HUDEP-2 (cell line): ENCODE data around the gene TENM3.

Source experiments
- DNase-seq, 76 experiments: peaks; one replicate each; lab custom pipeline; 2025; ENCODE audit not compliant: unreplicated experiment in 76 of 76; lab: John Stamatoyannopoulos, UW

TENM3 gene

GRCh38 chr4:182324282-182324681 is 81.1 kb downstream of the TENM3 start:
- DNase-seq = no peak

DNA sequence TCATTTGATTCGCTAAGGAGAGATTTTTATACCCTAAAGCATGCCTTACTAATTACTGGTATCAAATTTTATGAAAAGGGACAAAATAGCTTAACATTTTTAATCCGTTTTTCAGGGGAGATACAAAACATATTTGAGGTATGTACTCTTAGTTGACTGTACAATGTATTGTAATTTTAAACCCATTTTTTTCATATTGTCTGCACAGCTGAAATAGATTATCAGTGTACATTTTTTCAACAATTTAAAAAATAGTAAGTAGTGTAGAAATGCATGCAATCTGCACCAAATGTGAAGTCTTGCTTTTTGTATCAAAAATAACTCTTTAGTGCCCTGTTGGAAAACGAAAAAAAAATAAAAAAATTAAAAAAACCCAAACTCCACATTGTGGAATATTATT is 82.2 kb downstream of the TENM3 start:
- DNase-seq = no peak

DNA sequence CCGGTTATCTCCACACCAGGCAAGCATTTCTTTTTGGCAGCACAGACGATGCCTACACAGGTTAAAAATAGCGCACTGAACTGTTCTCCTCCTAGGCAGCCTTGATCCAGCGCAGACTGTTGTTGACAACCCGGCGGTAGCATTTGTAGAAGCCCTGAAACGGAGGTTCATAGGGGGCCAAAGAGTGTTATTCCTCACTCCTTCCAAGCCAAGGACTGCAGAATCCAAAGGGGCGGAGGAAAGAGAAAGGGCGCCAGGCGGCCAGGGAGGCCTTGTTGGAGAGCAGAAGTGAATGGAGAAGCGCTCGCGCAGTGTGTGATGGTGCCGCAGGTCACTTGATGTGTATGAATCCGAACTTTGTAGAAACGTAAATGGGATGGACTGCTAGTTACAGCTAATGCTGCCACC is 82.7 kb downstream of the TENM3 start:
- no peak for DNase-seq

DNA sequence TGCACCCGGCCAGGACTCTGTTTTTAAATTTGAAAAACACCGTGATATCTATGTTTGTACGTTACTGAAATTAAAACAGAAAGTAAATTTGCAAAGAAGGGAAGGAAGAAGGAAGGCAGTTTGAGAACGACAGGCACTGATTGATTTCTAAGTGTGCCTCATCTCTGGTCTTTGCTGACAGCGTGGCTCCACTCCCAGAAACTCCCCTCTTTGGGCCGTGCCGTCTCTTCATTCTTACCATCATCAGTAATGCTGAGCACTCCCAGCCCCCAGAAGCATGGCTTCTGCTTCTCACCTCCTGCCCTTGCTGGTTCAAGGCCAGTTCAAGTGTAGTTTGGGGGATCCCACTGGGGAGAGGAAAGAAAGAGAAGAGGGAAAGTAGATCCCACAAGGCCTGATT is 85.3 kb downstream of the TENM3 start:
- DNase-seq = no peak

- no peak for DNase-seq
Observed at GRCh38 chr4:182337366-182337765, 94.2 kb downstream of the TENM3 start.

- no peak for DNase-seq
Observed at GRCh38 chr4:182338063-182338462, 94.9 kb downstream of the TENM3 start.

- DNase-seq = no peak
Observed at GRCh38 chr4:182338746-182339145, 95.5 kb downstream of the TENM3 start.

DNA sequence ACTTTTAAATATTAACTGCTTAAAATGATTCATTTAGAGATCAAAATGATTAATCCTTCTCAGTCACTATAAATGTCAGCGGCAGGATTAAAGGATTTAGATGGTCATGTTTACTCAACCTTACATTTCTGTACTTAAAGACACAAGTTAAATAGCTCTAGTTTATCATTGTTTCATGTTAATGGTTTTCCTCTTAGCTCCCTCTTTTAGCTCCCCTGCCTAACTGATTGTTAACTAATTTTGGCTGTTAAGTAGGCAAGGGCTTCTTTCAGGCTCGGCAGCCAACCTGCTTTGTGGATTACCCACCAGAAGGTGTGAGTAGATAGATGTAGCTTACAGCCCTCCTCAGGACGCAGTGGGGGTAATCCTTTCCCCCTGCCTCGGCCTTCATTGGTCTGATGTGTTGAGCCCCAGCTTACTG is 96.0 kb downstream of the TENM3 start:
- DNase-seq = no peak

- DNase-seq = no peak
Observed at GRCh38 chr4:182343453-182343852, 100.3 kb downstream of the TENM3 start.

- DNase-seq = no peak
Observed at GRCh38 chr4:182344968-182345367, 101.8 kb downstream of the TENM3 start.

- no peak for DNase-seq
Observed at GRCh38 chr4:182346250-182346649, 103.0 kb downstream of the TENM3 start.

DNA sequence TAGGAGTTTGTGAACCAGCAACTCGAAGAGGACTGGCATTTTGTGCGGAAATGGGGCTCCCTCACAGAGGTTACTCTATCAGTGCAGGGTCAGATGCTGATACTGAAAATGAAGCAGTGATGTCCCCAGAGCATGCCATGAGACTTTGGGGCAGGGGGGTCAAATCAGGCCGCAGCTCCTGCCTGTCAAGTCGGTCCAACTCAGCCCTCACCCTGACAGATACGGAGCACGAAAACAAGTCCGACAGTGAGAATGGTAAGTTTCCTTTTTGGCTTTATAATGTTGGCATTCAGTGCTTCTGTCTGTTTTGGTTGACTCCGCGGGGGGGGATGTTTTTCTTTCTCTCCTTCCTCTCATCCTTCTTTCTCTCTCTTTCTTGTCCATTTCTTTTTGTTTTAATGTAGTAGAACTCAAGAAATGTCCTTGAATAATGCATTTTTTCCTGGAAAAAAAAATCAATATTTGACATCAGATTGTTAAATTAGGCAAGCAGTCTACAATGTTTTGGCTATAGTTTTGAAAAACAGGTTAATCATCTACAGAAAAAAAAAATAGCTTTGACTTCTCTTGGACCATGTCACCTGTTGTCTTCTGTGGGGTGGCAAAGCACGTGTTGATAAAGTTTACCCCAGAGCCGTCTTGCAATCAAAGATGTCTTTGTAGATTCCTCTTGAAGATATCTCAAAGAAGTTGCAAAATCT is 103.6 kb downstream of the TENM3 start:
- no peak for DNase-seq

GRCh38 chr4:182348779-182349326 is 105.7 kb downstream of the TENM3 start:
- no peak for DNase-seq

DNA sequence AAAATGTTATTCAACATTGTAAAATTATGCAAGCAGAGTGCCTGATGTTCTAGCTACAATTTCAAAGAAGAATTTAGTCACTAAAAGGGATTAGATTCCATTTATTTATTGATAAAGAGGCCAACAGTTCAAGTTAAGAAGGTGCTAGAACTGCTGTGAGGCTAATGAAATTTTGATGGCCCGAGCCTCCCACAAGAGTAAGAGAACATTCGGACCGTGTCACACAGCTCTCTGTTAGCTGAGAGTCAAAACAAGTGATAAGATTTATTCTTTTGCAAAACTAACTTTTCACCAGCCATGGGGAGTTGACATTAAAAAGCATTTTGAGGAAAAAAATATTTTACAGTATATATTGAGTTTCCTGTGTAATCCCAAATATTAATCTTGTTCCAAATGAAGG is 106.8 kb downstream of the TENM3 start:
- no peak for DNase-seq

- no peak for DNase-seq
Observed at GRCh38 chr4:182351485-182351884, 108.3 kb downstream of the TENM3 start.

DNA sequence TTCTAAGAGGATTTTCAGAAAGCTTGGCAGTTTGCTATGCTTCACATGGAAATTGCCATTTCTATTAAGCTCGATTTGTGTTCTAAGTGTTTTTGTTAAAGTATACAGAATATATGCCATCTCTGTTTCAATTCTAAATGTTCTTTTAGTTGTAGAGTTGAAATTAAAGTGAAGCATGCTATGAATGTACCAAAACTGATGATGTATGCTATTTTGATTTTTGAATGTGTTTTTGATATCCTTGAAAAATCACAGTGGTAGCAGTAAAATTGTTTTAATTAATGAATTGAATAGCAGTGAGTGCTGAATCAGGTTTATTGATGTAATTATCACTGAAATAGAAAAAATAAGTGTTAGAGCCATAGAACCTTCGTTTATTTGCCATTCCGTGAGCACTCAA is 110.9 kb downstream of the TENM3 start:
- DNase-seq = no peak

GRCh38 chr4:182354867-182355266 is 111.7 kb downstream of the TENM3 start:
- no peak for DNase-seq

GRCh38 chr4:182367153-182367552 is 124.0 kb downstream of the TENM3 start:
- DNase-seq = no peak

DNA sequence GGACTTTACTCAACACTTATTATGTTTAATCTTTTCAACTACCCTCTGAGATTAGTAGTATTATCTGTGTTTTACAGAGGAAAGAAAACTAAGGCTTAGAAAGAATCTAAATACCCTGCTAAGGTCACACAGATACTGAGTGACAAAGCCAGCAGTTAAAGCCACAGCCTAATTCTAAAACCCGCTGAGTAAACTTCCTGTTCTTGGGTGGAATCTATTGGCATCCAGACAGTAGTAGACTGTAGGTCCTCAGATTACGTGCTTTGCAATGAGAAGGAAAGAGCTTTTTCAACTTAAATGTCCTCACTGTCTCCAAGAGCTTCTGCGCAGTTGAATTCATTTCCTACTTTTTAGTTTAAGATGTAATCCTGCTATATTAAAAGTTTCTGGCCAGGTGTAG is 126.0 kb downstream of the TENM3 start:
- no peak for DNase-seq

DNA sequence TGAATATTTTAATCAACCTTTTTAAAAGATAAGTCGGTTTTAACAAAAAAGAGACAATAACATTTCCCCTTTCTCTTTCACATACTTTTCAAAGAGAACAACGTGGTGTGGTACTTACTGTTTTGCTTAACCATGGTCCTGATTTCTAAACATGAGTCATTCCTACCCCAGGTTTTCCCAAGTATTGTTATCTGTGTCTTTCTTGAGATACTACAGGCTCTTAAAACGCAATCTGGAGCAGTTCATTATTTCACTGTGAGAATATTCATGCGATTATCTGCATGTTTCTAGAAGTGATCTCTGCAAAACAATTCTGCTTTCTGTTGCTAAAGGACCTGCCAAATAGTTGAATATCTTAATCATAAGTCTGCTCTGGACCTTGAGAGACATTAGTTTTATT is 127.3 kb downstream of the TENM3 start:
- no peak for DNase-seq

GRCh38 chr4:182380771-182381181 is 137.6 kb downstream of the TENM3 start:
- no peak for DNase-seq

- no peak for DNase-seq
Observed at GRCh38 chr4:182382941-182383340, 139.7 kb downstream of the TENM3 start.

DNA sequence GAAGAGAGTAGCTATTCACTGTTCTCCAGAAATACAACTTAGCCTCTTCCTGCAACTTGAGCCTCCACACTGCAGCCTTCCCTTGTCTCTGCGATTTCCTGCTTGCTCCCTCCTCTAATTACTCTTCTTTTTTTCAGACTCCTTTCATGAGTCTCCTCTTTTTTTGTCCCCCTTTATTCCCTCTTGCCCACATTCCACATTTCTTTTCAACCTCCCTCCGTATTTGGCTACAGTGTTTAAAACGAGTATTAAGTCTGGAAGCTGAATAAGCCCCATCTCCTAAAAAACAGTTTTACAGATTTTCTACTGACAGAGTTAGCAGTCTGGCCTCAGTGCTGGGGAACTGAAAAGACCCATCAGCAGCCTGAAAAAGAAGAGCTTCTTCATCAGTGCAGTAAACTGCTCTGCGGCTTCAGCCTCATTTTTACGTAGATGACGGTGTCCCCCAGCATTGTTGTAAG is 141.5 kb downstream of the TENM3 start:
- no peak for DNase-seq
